COR-L47 (cell line): ENCODE data around the gene RPTOR.

ENCODE experiments used
- DNase-seq: peaks from one replicate; lab custom pipeline; 2025; lab: John Stamatoyannopoulos, UW

The RPTOR gene

GRCh38 chr17:80592243-80592642 is 47.6 kb downstream of the RPTOR start:
- no peak for DNase-seq

GRCh38 chr17:80593181-80593580 is 48.5 kb downstream of the RPTOR start:
- DNase-seq, result no peak

GRCh38 chr17:80594431-80595269 is 50.0 kb downstream of the RPTOR start:
- no peak for DNase-seq

GRCh38 chr17:80596760-80597608 is 52.3 kb downstream of the RPTOR start:
- no peak for DNase-seq

- DNase-seq, result no peak
Observed at GRCh38 chr17:80598813-80599545, 54.3 kb downstream of the RPTOR start.

- DNase-seq, result no peak
Observed at GRCh38 chr17:80599546-80600305, 55.1 kb downstream of the RPTOR start.

- DNase-seq, result no peak
Observed at GRCh38 chr17:80601146-80601545, 56.5 kb downstream of the RPTOR start.

GRCh38 chr17:80603396-80603795 is 58.8 kb downstream of the RPTOR start:
- DNase-seq, result no peak

GRCh38 chr17:80604009-80604669 is 59.5 kb downstream of the RPTOR start:
- DNase-seq, result no peak

GRCh38 chr17:80604670-80605010 is 60.0 kb downstream of the RPTOR start:
- no peak for DNase-seq

- DNase-seq, result no peak
Observed at GRCh38 chr17:80605326-80606066, 60.9 kb downstream of the RPTOR start.

GRCh38 chr17:80608326-80608725 is 63.7 kb downstream of the RPTOR start:
- no peak for DNase-seq

- DNase-seq, result no peak
Observed at GRCh38 chr17:80609757-80610156, 65.1 kb downstream of the RPTOR start.

- DNase-seq, result no peak
Observed at GRCh38 chr17:80611816-80612215, 67.2 kb downstream of the RPTOR start.

GRCh38 chr17:80612997-80613731 is 68.5 kb downstream of the RPTOR start:
- no peak for DNase-seq

- DNase-seq, result no peak
Observed at GRCh38 chr17:80613732-80614071, 69.1 kb downstream of the RPTOR start.

GRCh38 chr17:80614332-80615047 is 69.9 kb downstream of the RPTOR start:
- no peak for DNase-seq

- DNase-seq, result no peak
Observed at GRCh38 chr17:80615376-80615775, 70.7 kb downstream of the RPTOR start.

GRCh38 chr17:80616705-80617104 is 72.1 kb downstream of the RPTOR start:
- DNase-seq, result no peak
